Fibroblast of skin of left quadriceps (primary cell): ENCODE results near the gene PACRG.

ENCODE experiments used
- DNase-seq, 2 experiments: peaks; one replicate each; pipeline ENCODE4 v3.0.0-alpha.2; 2013; ENCODE audit warnings: low read depth in 2 of 2

Gene PACRG

DNA sequence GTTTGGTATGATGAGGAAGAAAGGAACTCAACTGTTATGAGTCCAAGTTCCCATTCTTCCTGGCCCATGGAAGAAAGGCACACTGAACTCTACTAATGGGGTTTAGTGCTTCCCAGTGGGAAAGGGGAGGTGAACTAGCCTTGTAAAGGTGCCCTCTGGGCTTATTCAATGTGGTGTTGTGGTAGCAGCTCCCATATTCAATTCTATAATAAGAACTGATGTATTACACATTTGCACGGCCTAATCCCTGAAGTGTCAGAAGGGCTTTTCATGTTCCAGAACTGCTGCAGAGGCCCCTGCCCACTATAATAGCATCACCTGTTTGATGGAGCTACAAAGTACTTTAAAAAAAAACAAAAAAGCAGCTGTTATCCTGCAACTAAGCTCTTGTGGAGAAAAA, 17.4 kb upstream of the PACRG start:
- DNase-seq, result no peak

DNA sequence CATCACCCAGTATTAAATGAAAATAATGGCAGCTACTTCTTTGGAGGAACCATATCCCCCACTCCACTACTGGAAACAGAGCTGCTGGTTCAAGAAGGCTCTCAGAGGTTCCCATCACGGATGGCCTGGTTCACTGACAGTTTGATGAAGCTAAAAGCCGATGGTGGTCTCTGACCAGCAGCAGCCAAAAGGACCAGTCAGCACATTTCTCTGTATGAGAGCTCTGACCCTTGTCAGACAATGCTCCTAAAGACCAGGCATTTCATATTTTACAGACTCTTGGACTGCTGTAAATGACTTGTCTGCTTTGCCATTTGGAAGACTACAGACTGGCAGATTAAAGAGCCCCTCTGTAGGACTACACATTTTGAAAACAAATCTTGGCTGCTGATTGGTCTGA, 16.8 kb upstream of the PACRG start:
- no peak for DNase-seq

- DNase-seq, result no peak
These were observed 16.4 kb upstream of the PACRG start for GRCh38 chr6:162711376-162711775.

DNA sequence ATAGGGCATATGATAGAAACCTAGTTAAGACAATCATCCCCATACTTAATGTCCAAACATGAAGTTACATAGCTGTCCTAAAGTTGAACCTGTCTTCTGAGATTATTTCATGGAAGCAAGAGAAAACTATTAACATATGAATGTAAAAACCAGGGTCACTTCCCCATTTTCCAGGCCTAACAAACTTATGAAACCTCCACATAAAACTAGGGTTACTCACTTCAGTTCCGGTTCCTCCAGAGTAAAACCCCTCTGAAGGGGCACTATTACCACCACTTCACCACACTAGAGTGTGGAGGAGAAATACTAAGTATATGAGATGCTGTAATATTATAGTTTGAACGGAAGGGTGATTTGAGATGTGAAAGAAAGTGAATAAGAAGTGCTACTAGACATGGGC, 15.1 kb upstream of the PACRG start:
- no peak for DNase-seq

- DNase-seq, result no peak
These were observed 13.6 kb upstream of the PACRG start for GRCh38 chr6:162713974-162714780.

DNA sequence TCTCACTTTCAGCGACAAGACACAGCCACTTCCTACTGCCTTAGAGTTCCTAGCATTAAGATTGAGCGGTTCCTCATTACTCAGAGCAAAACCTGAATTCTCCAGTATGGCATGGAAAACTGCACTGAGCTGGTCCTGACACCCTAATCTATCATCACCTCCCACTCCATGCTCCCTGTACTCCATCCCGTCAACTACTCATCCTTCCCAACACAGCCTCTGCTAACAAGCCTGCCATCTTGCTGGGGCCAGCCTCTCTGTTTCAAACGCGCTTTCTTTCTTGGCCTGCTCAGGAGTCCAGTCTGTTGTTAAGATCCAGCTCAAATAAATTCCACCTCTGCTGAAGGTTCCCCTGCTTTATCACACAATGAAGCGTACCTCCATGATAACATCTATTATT, 12.2 kb upstream of the PACRG start:
- no peak for DNase-seq

- DNase-seq, result no peak
These were observed 8.2 kb upstream of the PACRG start for GRCh38 chr6:162719528-162719927.

DNA sequence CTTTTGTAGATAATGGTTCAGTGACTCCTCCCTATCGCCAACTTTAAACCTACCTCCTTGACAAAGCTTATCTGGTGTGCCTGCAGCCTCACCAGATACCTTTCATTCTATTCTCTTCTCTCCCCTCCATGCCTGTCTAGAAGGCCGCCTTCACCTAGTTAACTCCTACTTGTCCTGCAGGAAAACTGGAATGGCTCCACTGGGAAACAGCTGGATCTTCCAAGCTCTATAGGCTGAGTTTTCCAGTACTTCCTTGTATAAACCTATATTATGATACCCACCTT, 6.4 kb upstream of the PACRG start:
- DNase-seq, result no peak

GRCh38 chr6:162722226-162722625, 5.5 kb upstream of the PACRG start:
- DNase-seq, result no peak

DNA sequence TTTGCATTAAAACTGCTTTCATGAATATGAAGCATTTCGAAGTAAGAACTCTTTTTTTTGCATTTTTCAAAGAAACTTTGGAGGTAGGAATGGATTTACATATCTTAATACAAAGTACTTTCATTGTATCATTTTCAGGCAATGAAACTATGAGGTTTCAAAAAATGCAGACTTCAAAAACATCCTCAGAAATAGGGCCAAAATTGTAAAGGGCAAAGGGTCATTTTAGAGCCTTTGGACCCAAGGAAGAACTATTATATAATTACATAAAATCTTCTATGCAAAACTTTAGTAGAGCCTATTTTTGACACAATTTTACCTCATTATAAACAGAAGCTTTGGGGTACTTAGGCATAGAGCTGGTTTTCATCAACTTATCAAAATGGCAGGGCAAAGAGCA, 5.1 kb upstream of the PACRG start:
- DNase-seq, result no peak

- DNase-seq, result no peak
These were observed 840 bp upstream of the PACRG start for GRCh38 chr6:162726947-162727321.

DNA sequence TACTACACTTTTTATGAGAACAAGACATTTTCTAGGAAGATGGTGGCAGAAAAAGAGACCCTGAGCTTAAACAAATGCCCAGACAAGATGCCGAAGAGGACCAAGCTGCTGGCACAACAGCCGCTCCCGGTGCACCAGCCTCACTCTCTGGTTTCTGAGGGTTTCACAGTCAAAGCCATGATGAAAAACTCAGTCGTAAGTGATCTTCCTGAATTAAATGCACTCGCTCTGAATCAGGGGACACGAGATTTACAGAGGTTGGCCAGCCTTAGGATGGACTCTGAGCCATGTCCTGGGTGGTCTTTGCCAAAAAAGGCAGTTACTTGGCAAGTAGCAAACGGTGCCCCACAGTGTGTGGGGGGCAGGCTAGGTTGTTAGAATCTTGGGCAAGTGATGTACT, 423 bp downstream of the PACRG start:
- DNase-seq, result no peak

GRCh38 chr6:162728706-162729105, 932 bp downstream of the PACRG start:
- DNase-seq, result no peak

- no peak for DNase-seq
These were observed 2.7 kb downstream of the PACRG start for GRCh38 chr6:162730502-162730901.

- DNase-seq, result no peak
These were observed 5.7 kb downstream of the PACRG start for GRCh38 chr6:162733489-162733888.

DNA sequence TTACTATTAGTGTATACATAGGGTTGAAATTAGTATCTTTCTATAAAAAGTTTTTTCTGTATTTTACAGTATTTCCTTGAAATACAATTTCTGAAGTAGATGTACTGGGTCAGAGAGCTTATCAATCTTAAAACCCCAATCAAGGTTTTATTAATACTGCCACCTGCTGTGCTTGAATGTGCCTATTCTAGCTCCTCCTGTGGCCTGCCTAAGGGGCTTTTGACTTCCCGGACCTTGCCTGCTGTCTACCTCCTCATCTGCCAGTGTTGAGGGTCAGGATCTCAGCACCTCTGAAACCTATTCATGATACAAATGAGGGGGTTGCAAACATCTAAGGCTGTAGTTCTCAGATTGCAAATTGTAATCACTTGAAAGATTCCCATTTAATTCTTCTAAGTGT, 9.2 kb downstream of the PACRG start:
- DNase-seq, result no peak

DNA sequence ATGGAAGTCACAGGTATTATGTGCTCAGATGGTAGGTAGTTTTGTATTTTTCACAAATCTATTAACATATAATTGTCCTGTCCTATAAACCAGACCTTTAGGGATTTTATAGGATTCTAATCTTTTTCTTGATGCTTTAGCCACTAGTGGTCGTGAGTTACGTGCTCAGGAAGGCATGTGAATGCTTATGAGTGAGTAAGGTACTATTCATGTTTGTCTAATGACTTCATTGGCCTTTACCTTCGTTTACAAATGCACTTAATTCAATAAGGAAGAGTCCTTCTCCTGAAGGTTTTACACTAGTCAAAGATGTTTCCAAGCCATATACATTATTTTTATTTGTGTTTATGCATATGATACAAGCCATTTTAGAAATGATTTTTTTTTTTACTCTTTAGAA, 23.0 kb downstream of the PACRG start:
- no peak for DNase-seq

DNA sequence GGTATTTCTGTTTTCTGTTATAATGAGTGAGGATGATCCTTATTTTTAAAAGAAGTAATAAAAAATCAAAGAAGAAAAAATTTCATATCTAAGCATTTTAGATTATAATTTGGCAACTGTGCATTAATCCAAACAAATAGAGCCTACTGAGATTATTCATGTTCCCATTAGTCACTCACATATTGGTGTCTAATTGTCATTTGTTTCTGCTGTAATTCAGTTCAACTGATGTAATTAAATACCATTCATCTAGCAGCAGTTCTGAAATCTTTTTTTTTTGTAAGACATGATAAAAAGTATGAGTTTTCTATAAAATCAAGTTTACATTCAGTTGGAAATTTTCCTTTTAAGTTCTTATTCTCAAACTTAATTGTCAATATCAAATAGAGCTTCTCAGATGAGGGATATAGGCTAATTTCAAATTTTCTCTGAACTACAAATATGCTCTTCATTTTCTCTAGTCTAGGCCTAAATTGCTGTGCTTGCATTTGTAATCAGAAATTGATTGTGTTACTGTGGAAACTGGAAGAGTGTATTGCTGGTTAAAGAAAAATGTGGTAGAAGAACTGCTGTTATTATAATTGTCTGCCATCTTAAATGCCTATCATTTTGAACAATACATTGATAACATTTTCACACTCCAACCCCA, 23.6 kb downstream of the PACRG start:
- no peak for DNase-seq

- no peak for DNase-seq
These were observed 26.0 kb downstream of the PACRG start for GRCh38 chr6:162753775-162754174.

DNA sequence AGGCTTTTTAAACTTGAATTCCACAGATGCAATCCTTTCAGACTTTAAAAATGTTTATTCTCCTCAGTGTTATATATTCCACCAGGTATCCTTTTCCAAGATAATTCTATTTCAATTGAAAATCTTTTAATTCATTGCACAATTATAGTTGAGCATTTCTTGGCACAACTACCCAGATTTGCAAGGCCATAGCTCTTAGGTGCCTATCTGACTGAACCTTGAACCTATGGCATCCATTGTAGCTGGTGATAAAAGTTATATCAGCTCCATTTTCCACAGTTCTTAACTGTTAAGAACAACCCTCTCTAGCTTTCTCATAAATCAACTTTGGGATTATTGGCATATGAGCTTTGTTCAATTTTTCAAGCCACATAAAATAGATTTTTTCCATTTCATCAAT, 42.4 kb downstream of the PACRG start:
- DNase-seq, result no peak

- no peak for DNase-seq
These were observed 43.2 kb downstream of the PACRG start for GRCh38 chr6:162770955-162771354.

DNA sequence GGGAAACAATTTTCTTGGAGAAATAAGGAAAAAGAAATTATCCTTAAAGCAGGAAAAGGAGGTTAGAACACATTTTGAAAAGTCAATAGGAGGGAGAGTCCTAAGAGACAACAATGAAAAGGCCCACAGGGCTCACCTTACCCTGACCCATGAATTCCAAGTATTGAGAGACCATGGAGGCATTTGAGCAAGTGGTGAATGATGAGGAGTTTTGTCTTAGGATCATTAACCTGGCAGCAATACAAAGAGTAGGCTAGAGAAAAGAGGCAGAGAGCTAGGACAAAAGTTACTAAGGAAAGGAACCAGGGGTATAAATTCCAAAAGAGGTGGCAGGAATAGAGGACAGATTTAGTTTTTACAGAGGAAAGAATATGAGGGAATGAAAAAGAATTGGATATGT, 44.7 kb downstream of the PACRG start:
- DNase-seq, result no peak

DNA sequence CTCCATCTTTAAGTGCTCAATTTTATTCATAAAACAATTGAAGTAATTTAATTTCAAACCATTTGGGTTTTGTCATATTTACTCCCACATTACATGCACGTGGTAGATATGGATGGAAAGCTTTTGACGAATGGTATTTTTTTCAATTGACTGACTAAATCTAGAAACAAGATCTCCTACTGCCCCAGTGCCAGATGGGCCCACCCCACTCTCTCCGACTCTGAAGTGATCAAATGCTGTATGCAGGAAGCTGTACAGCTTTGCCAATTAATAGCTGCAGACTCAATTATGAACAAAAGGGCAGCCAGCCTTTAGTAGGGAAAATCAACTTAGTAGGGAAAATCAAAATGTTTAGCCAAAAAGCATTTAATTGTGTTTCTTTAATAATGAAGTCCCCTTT, 46.2 kb downstream of the PACRG start:
- DNase-seq, result no peak

DNA sequence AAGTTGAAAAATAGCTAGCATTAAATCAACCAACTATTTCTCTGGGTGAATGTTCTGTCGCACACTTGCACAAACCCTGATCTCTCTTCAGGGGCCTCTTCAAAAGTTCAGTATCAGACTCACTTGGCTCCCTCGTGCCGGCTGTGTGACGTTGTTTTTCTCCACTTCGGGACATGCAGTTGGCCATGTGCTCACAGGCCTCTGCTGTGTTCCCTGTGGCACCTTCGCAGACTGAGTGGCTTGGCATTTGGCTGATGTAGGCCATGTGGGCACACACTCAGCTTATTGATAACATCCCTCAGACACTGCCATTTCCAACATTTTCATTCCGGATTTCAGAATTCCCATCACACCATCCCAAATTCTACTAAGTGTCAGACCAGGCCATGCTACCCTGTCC, 49.3 kb downstream of the PACRG start:
- no peak for DNase-seq
